Suprapubic skin (tissue), 4 donors: Measurements from ENCODE around the gene DNAH2.
A peak's percentile ranks its signal among the peaks of the same experiment; 100 is the strongest.

ENCODE experiments used
- POLR2A ChIP-seq, 2 donors: fragments of 450-650 bp; IDR thresholded peaks; one replicate each; pipeline ENCODE4 v1.6.1; 2017; ENCODE audit warnings: antibody characterized with exemption in 2 of 2, mild to moderate bottlenecking in 2 of 2, moderate library complexity in 2 of 2
- POLR2AphosphoS5 ChIP-seq, 3 donors: sonication (generic); formaldehyde crosslinking; IDR thresholded peaks; one replicate each; pipeline ENCODE4 v1.6.1; 2017; ENCODE audit warnings: antibody characterized with exemption in 3 of 3
- TF ChIP-seq, protein P1 (sequence below), 2 donors: fragments of 200-600 bp in 1 of 2; fragments of 450-650 bp in 1 of 2; sonication (generic) in 1 of 2; IDR thresholded peaks; one replicate each; pipeline ENCODE4 v1.5.1; 2016 to 2019; ENCODE audit warnings: antibody characterized with exemption in 2 of 2, mild to moderate bottlenecking in 1 of 2, moderate library complexity in 1 of 2

- TF ChIP-seq POLR2A (IDR thresholded peaks at IDR 0.05) (no peak), POLR2AphosphoS5 (IDR thresholded peaks at IDR 0.05) (peak in 1 of 3 donors; percentile 43)
- TF ChIP-seq, protein P1, sequence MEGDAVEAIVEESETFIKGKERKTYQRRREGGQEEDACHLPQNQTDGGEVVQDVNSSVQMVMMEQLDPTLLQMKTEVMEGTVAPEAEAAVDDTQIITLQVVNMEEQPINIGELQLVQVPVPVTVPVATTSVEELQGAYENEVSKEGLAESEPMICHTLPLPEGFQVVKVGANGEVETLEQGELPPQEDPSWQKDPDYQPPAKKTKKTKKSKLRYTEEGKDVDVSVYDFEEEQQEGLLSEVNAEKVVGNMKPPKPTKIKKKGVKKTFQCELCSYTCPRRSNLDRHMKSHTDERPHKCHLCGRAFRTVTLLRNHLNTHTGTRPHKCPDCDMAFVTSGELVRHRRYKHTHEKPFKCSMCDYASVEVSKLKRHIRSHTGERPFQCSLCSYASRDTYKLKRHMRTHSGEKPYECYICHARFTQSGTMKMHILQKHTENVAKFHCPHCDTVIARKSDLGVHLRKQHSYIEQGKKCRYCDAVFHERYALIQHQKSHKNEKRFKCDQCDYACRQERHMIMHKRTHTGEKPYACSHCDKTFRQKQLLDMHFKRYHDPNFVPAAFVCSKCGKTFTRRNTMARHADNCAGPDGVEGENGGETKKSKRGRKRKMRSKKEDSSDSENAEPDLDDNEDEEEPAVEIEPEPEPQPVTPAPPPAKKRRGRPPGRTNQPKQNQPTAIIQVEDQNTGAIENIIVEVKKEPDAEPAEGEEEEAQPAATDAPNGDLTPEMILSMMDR (IDR thresholded peaks at IDR 0.05): peak in 1 of 2 donors; percentile 43
These were observed at the start of gene DNAH2 for GRCh38 chr17:7716901-7717755.
